Kidney (tissue), 14 donors: ENCODE results near the gene UBE3C. TPM values are rescaled to one million over a fixed set of nuclear protein-coding genes. Genes with fewer than 3 reads are reported as not detected.
A peak's percentile ranks its signal among the peaks of the same experiment; 100 is the strongest.

Experiments used
- DNase-seq, 5 donors: peaks; one replicate each; pipeline ENCODE4 v3.0.0-alpha.2; 2013 to 2020
- FAIRE-seq: peaks from 2 replicates; lab custom pipeline; 2012; peaks lifted over from hg19 to GRCh38; lab: Jason Lieb, UNC
- H3K27ac ChIP-seq, 2 donors: one replicate each; pipeline ENCODE4 v1.7.0; 2013; ENCODE audit warnings: low read depth in 2 of 2, low read length in 2 of 2, inconsistent platforms in 1 of 2
- H3K27me3 ChIP-seq: one replicate; pipeline ENCODE4 v1.7.1; 2013; ENCODE audit warnings: low read length, inconsistent platforms; ENCODE audit not compliant: control insufficient read depth, insufficient read depth
- H3K36me3 ChIP-seq, 3 donors: one replicate each; pipeline versions ENCODE4 v1.7.0 to v1.7.1; 2013; ENCODE audit warnings: low read length in 3 of 3, control low read depth in 1 of 3, inconsistent platforms in 1 of 3; ENCODE audit not compliant: insufficient read depth in 3 of 3, control insufficient read depth in 2 of 3
- H3K4me1 ChIP-seq, 3 donors: one replicate each; pipeline versions ENCODE4 v1.7.0 to v1.7.1; 2013; ENCODE audit warnings: low read length in 3 of 3, inconsistent platforms in 1 of 3, low read depth in 1 of 3; ENCODE audit not compliant: control insufficient read depth in 2 of 3, insufficient read depth in 2 of 3
- H3K4me3 ChIP-seq, 3 donors: one replicate each; pipeline versions ENCODE4 v1.7.0 to v1.8.1; 2013; ENCODE audit warnings: low read length in 3 of 3, control low read depth in 1 of 3, inconsistent platforms in 1 of 3
- H3K9ac ChIP-seq, 3 donors: one replicate each; pipeline versions ENCODE4 v1.7.0 to v1.7.1; 2013; ENCODE audit warnings: low read length in 3 of 3, control low read depth in 1 of 3, inconsistent platforms in 1 of 3
- H3K9me3 ChIP-seq, 3 donors: one replicate each; pipeline versions ENCODE4 v1.7.0 to v1.7.1; 2013; ENCODE audit warnings: low read length in 3 of 3, control low read depth in 1 of 3, inconsistent platforms in 1 of 3; ENCODE audit not compliant: control insufficient read depth in 2 of 3, insufficient read depth in 1 of 3
- intact Hi-C: fragments of 100-400 bp; cut with DNase I; formaldehyde crosslinking; loops from one replicate; pipeline ENCODE4 v1.11.1; 2022
- polyA plus RNA-seq: library from polyadenylated mRNA; stranded (reverse); fragments of 350-450 nt; fragmentation: Illumina TruSeq; extraction: RNeasy Lipid Tissue Mini Kit (QIAGEN cat#74804); gene quantifications from one replicate; pipeline ENCODE4 v1.2.3, GENCODE V29; 2014; ENCODE audit warnings: low read depth, low replicate concordance; ENCODE audit not compliant: insufficient read depth
- total RNA-seq: library from RNA; stranded (reverse); fragmentation: NEBNext Ultra II Directional; extraction: Animal tissue kit (Norgen Biotek cat#: 25700); gene quantifications from one replicate; pipeline ENCODE4 v1.2.1, GENCODE V29; 2021
- TF ChIP-seq, protein P1 (sequence below): IDR thresholded peaks from 3 replicates; pipeline ENCODE4 v1.5.1; 2012; ENCODE audit warnings: mild to moderate bottlenecking, moderate library complexity, borderline replicate concordance; ENCODE audit not compliant: insufficient read depth; ENCODE audit errors: extremely low read depth
- donor health status: control.
- donor health status: control.
- donor health status: control.
- donor health status: control.
- donor health status: control.
- donor health status: DM: yes; HTN: yes; CAD: no.
- donor health status: Normal renal cell carcinoma (clear cell type).

The UBE3C gene
- total and polyA plus RNA-seq, 2 donors from 2014 or later: 20.9 to 58.5 TPM

GRCh38 chr7:157280216-157280841 is 141.6 kb downstream of the UBE3C start:
- no peaks in the 10 kb centered on the region for H3K27me3 ChIP-seq
- H3K27ac ChIP-seq: no peak overlapping the region
- no peak overlapping the region for H3K9ac ChIP-seq
- no peaks in the 10 kb centered on the region for H3K36me3 ChIP-seq
- intact Hi-C loops: no loop called here
- no peak for FAIRE-seq
- peaks cover 0 to 6% (median 0%) of the 10 kb centered on the region in 3 donors for H3K9me3 ChIP-seq
- H3K4me3 ChIP-seq: no peak overlapping the region
- peak in 1 of 5 donors; percentile 74 for DNase-seq
- no peaks in the 10 kb centered on the region for H3K4me1 ChIP-seq
- TF ChIP-seq, protein P1, sequence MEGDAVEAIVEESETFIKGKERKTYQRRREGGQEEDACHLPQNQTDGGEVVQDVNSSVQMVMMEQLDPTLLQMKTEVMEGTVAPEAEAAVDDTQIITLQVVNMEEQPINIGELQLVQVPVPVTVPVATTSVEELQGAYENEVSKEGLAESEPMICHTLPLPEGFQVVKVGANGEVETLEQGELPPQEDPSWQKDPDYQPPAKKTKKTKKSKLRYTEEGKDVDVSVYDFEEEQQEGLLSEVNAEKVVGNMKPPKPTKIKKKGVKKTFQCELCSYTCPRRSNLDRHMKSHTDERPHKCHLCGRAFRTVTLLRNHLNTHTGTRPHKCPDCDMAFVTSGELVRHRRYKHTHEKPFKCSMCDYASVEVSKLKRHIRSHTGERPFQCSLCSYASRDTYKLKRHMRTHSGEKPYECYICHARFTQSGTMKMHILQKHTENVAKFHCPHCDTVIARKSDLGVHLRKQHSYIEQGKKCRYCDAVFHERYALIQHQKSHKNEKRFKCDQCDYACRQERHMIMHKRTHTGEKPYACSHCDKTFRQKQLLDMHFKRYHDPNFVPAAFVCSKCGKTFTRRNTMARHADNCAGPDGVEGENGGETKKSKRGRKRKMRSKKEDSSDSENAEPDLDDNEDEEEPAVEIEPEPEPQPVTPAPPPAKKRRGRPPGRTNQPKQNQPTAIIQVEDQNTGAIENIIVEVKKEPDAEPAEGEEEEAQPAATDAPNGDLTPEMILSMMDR: no peak

DNA sequence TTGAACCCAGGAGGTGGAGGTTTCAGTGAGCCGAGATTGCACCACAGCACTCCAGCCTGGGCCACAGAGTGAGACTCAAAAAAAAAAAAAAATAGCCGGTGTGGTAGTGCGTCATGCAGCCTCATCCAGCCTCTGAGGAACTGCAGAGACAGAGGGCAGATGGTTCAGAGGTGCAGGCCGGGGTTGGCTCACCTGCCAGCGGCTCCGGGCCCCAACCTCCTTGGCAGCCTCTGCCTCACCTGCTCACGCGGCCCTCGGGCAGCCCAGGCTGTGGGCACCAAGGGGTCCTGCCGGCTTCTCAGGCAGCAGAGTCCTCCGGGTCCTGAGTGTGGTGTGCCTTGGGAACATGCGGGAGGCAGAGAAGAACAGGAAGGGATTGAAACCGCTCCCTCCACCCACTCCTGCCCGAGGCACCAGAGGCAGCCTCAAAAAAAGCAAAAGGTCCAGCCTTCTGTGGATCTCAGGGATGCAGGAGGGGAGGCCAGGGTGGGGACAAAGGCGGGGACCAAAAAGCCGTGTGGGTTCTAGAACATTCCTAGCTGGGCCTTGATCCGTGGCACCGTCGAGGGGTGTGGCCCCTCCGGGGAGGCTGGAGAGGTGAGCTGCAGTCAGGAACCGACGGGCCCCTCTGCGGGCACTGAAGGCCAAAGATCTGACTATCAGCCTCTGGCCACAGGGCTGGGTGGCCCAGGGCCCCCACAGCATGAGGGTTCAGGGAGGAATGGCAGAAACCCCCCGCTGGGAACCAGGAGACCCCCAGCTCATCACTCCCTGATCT is 142.7 kb downstream of the UBE3C start:
- TF ChIP-seq, protein P1: no peak
- Histone ChIP-seq H3K4me1 (no peaks in the 10 kb centered on the region), H3K9me3 (peaks cover 0 to 6% (median 0%) of the 10 kb centered on the region in 3 donors), H3K27me3 (no peaks in the 10 kb centered on the region), H3K9ac (no peak overlapping the region), H3K27ac (no peak overlapping the region), H3K4me3 (no peak overlapping the region), H3K36me3 (no peaks in the 10 kb centered on the region)
- DNase-seq (peak in 1 of 5 donors; percentile 54), FAIRE-seq (no peak)
- intact Hi-C loops: no loop called here

- H3K36me3 ChIP-seq: no peaks in the 10 kb centered on the region
- intact Hi-C loops: no loop called here
- H3K27ac ChIP-seq: no peak overlapping the region
These were observed 143.5 kb downstream of the UBE3C start for GRCh38 chr7:157282141-157282801.

More at GRCh38 chr7:157282141-157282801, 143.5 kb downstream of the UBE3C start:
- H3K9ac ChIP-seq: no peak overlapping the region
- TF ChIP-seq, protein P1: no peak
- H3K9me3 ChIP-seq: peaks cover 0 to 6% (median 0%) of the 10 kb centered on the region in 3 donors
- H3K27me3 ChIP-seq: no peaks in the 10 kb centered on the region
- no peaks in the 10 kb centered on the region for H3K4me1 ChIP-seq
- peak in 1 of 5 donors; percentile 62 for DNase-seq
- FAIRE-seq: no peak
- H3K4me3 ChIP-seq: no peak overlapping the region
